SKM-1 treated with dmso at 0.1 percent for 144 hours (cell line): ENCODE results near the gene FSTL4.
"Not testable (repeated sequence)": the region's sequence is repeated elsewhere in the genome, so short reads cannot be mapped to it uniquely, and the experiment has no call there.

ENCODE experiments used
- DNase-seq: peaks from one replicate; lab custom pipeline; 2025; ENCODE audit not compliant: unreplicated experiment; lab: John Stamatoyannopoulos, UW

Gene FSTL4

DNA sequence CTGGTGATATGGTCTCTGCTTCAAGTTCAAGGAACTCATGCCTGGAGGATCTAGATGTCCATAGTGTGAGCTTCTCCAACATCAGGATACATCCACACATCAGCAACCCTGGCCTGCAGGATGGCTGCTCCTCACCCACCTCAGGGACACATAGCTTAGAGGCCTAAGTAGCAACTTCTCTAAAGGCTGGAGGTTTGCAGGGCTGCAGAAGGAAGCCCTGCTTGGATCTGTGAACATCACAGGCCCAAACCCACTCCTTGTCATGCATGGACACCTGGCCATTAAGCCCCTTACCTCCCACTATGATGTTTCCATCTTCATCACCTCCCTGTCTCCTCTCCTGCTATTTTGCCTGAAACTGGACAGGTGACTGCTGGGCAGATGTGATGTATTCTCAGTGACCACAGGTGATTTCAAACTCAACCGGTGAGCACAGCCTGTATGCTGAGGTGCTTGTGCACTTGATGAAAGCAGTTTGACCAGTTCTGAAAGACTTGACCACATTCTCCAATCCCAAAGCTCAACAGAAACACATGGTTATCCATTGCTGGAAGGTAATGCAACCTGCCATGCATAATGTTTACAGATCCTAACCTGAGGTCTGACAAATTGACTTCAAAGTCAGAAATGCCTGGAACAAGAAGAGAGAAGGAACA lies 205.2 kb downstream of the FSTL4 start:
- no peak for DNase-seq

DNA sequence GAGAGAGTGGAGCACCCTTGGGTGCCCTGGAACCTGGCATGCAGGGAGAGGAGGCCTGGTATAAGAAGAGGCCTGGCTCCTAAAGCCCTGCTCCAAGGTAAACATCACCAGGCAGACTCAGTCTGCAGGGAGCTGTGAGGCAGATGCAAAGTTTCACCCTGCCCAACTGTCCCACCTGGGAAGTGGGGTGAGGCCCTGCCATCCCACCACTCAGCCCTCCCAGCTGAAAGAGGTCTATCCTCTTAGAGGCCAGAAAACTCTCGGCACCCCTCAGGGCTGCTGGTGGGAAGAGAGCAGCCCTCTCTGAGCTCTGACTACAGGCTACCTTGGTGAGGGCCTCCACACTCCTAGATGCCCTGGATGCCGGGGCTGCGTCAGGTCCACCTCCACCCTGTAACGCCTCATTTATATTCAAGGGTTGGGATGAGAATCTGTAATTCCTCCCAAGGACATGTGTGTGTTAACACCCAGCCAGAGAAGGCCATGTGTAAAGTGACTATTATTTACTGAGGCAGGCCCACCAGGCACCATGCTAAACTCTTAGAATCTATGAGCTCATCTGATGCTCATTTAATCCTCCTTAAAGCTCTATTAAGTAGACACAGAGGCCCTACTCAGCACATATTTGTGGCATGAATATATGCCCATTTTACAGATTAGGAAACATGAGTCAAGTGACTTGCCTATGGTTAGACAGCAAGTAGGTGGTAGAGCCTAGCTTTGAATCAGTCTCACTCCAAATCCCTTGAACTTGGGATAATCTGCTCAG lies 205.9 kb downstream of the FSTL4 start:
- DNase-seq = no peak

DNA sequence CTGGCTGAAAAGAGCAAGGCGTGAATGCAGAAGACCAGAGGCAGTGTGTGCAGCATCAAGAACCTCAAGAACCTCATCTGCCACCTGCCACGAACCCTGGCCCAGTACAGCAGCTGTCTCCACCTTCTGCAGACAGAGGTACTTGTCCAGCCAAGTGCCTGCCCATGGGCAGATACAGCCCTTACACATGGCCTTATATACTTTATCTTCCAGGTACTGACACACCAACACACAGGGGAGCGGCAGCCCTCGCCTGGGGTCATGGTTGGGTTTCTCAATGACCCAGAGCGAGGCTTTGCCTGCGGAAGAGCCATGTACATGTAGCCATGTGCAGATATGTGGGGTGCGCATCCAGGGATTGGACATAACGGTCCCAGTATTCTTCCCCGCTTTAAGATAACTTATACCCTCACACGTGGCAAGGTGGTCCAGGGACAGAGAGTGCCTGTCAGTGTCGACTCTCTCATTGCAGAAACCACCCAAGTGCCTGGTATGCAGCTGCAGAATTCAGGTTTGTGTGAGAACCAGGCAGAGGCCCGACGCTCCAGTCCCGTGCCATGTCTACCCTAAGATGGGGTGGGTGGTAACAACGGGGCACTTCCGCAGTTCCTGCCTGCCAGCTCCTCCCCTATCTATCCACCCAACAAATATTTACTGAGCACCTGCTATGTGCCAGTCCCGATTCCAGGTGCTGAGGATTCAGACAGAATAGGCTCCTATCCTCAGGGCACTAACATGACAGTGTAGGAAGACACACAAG lies 206.9 kb downstream of the FSTL4 start:
- no peak for DNase-seq

DNA sequence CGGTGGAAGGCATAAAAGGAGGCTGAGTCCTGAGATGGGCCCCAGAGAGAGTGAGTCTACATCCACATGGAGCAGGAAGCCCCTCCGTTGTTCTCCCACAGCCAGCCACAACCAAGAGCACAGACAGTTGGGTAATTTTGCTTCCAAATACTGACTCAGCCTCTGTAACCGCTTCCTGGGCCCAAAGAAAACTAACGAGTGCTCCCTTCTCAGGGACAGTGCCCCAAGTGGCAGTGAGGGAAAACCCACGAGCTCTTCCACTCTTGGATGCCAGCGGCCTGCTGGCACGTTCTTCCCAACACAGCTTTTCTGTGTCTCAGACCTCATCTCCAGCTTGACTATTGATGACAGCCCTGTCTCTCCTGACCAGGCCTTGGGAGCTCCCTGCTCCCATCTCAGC lies 207.6 kb downstream of the FSTL4 start:
- DNase-seq = peak; percentile 26

DNA sequence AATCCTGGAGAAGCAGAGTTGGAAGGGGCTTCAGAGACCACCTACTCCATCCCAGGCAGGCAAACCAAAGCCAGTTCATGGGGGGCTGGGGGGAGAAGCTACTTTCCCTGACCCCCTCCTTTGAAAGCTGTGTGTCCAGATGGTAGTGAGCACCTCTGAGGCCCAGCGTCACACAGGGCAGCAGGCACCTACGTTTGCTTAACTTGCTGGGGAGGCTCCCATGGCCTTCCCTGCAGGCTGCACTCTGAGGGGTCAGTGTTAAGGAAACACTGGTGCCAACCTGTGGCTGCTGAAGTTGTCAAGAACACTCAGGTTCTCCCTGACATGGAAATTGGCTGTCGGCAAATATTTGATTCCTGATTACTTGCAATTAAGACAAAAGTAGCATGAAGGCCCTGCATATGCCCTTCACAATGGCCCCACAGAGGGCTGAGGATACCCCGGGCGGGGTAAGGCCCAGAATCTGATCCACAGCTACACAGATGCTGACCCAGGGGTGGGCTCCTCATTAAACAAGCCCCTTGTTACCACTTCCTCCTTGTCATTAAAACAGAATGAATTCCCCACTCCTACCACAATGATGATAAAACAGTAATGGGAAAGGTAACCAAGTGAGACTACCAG lies 208.5 kb downstream of the FSTL4 start:
- no peak for DNase-seq

DNA sequence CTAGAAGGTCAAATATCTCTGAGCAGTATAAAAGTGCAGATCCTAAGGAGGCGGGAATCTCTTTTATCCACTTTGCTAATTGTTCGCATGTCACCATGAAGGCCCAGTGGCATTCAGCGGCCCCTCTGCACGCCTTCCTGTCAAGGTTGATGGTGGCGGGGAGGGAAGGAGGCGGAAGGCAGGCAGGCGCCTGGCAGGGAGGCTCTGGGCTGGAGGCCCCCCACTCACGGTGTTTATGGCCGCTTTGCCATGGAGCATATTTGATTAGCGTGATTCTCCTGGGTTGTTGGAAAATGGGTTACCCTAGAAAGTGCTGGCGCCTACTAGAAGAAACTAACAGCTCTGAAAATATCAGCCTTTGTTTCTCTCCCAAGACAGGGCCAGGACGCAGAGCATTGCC lies 209.6 kb downstream of the FSTL4 start:
- no peak for DNase-seq

DNA sequence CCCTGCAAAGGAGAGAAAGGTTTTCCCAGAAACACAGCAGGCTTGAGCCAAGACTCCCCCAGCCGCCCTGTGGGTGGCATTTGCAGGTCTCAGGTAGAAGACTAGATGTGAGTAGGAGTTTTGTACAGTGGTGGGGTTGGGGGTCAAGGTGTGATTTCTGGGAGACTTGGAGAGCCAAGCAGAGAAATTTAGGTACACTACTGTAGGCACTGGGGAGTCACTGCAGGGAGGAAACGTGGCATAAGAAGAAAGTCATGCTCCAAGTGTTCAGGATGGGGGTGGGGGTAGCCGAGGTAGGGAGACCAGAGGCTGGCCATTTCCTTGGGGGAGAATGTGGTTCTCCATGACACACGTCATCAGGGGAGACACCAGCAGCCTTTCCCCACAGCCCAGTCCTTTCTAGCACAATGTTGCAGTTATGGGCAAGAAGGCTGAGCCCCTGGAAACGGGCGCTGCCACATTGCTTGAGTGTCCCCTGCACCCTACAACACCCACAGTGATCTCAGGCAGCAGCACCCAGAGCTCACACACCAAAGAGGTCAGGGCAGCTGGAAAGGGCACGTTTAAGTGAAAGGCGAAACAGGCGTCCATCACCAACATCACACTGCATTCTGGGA lies 210.5 kb downstream of the FSTL4 start:
- DNase-seq = no peak

DNA sequence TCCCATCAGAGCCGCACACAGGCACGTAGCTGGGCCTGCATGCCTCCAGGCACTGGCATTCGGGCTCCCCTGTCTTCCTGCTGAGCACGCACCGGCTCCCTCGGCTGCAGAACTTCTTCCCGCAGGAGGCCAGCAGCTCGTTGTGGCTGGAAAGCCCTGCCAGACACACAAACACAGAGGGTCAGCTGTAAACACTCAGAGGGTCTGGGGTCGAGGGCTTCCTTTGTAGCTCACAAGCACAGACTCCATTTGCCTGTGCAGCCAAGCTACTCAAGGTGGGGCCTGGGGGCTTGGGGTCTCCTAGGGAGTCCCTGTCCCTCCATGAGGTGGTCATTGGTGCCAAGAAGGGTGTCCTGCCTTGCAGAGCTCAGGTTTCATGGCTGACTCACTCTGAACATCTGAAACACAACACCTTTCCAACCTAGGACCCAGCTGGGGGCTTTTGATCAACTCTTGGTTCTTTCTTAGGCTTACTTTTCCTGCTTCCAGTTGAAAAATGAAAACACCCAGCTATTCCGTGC lies 211.4 kb downstream of the FSTL4 start:
- no peak for DNase-seq

DNA sequence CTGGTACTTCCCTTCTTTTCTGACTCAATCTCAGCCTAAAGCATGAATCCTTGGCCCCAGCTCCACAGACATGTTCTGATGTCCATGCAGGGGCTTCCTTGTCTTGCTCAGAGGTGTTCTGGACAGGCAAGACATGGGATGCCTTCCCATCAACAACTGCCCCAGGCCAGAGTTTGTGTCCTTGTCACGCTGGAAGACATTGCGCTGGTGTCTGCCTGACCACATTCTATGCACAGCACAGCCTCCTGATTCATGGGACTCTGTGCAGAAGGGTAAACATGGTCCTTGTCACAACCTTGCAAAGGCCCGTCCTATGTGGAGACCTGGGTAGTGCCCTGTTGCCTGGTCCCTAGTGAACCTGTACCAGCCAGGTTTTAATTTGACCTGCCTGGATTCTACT lies 212.2 kb downstream of the FSTL4 start:
- no peak for DNase-seq

DNA sequence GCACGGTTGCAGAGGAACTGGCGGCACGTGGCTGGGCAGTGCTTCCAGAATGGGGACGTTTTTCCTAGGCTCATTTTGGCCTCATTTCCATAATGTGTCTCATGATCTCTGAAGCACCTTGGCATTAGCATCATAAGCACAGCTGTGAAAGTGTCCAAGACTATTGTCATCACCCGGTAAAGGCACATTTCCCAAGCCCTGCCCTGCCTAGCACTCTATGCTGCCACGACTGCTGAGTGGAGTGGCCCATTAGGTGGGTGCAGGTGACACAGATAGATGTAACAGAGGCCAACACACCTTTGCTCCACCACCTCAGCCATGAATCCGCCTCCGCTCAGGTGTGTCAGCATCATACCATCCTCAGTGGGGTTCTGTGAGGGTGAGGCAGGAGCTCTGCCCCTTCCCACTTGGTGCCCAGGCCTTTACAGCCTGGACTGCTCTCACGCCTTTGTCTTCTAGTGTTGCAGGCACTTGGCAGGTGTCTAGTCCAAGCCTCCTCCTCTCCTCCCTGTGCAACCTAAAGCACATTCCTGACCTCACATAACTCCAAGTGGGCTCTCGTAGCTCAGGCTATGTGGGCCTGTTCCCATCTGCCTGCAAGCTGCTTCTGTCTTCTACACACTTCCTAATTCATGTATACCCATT lies 213.0 kb downstream of the FSTL4 start:
- no peak for DNase-seq

DNA sequence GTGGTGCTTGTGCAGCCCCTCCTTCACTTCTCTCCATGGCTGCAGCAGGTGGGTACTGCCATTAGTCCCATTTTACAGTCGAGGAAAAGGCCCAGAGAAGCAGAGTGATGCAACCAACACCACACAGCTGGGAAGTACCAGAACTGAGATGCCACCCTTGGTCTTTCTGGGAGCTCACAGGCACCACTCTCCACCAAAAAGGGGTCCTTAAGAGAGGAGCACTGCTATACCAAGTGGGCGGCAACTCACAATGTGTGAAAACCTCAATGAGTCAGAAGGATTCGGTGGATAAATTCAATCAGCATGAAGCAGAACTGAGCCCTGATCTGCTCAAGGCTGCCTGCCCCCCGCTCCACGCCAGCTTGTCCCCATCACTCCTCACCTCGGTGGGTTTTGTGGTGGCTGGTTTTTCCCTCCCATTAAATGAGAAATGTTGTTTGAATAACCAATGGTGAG lies 213.7 kb downstream of the FSTL4 start:
- DNase-seq = no peak

DNA sequence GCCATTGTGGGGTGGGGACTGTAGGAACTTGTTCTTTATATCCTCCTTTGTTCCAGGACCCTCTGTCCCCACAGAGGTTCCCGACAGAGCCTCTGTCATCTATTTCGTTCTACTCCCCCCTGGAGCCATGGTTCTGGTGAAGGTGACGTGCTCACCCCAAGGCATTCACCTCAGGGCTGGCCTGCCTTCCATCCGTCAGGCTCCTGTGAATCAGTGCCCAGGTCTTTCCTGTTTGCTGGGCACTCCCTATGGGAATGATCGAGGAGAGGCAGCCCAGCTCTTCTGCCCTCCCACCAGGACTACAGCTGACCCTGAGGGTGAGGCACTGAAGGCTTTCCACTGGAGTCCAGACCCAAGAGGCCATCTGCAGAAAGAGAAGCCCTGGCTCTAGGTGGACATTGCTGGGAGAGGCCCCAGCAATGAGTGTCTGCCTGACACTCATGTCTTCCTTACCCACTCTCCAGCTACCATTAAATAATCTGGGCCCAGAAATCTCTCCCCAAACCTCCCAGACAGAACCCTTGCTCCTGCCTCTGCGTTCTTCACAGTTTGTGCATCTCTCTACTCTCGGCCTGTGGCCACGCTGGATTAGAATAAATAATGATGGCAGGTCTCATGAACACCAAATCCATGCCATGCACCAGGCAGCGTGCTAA lies 214.2 kb downstream of the FSTL4 start:
- DNase-seq = no peak

DNA sequence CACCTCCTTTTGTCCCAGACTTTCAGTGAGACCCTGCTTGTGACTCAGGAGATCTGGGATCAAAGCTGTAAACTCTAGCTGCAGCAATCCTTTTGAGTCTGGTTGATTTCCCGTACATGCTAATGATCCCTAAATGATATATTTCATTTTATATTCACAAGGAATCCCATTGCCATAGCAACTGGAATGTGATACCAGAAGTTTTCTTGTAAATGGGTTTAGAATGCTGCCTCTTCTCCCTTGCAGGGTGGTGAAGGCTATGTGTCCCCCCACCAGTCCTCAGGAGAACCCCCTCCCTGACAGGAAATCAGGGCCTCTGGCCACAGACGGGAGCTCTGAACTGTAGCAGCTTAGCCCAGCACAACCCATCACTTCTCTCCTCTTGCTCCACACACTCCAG lies 215.0 kb downstream of the FSTL4 start:
- no peak for DNase-seq

DNA sequence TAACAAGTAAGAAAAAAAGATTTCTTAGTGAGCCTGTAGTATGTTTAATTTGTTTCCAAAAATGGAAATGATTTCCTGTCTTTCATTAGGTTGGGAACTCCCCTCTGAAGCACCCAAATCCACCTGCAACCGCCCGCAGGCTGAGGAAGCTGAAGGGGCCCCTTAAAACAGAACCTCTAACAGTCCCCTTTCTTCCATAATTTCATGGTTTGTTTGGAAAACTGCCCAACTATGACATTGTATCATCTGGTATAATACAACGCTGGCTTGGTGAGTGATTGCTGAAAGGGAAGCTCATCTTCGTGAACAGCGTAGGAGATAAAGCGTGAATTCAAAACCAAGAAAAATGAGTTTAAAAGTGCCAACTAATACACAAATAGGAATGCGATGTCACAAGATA lies 215.5 kb downstream of the FSTL4 start:
- DNase-seq = no peak

DNA sequence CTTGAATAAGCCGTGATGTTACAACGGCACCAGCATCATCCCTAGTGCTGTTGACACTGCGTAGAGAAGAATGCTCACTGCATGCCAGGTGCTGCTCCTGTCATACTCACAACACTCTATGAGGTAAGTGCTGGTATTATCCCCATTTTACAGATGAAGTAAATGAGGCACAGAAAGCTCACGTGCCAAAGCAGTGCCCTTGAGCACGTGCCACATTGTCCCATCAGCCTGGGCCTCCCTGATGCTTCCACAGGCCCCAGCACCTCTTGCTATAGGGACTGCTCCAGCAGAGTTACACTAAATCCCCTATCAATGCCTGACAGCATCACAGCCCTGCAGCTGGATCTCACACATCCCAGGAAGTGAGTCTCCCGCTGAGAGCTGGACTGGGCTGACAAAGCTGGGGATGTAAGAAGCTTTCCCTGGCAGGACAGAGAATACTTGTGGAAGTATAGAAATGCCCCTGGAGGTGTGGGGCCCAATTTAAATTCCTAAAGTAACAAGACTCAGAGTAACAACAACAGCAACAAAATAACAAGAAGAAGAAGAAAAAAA lies 216.1 kb downstream of the FSTL4 start:
- no peak for DNase-seq

DNA sequence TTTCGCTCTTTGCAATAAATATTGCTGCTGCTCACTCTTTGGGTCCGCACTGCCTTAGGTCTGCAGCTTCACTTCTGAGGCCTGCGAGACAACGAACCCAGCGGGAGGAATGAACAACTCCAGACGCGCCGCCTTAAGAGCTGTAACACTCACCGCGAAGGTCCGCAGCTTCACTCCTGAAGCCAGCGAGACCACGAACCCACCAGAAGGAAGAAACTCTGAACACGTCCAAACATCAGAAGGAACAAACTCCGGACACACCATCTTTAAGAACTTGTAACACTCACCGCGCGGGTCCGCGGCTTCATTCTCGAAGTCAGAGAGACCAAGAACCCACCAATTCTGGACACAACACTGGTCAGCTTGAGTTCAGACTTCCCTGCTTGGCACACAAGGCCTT lies 217.1 kb downstream of the FSTL4 start:
- not testable (repeated sequence) for DNase-seq

DNA sequence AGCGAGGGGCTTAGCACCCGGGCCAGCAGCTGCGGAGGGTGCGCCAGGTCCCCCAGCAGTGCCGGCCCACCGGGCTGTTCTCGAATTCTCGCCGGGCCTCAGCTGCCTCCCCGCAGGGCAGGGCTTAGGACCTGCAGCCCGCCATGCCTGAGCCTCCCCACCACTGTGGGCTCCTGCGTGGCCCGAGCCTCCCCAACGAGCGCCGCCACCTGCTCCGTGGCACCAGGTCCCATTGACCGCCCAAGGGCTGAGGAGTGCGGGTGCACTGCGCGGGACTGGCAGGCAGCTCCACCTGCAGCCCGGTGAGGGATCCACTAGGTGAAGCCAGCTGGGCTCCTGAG lies 217.9 kb downstream of the FSTL4 start:
- not testable (repeated sequence) for DNase-seq

DNA sequence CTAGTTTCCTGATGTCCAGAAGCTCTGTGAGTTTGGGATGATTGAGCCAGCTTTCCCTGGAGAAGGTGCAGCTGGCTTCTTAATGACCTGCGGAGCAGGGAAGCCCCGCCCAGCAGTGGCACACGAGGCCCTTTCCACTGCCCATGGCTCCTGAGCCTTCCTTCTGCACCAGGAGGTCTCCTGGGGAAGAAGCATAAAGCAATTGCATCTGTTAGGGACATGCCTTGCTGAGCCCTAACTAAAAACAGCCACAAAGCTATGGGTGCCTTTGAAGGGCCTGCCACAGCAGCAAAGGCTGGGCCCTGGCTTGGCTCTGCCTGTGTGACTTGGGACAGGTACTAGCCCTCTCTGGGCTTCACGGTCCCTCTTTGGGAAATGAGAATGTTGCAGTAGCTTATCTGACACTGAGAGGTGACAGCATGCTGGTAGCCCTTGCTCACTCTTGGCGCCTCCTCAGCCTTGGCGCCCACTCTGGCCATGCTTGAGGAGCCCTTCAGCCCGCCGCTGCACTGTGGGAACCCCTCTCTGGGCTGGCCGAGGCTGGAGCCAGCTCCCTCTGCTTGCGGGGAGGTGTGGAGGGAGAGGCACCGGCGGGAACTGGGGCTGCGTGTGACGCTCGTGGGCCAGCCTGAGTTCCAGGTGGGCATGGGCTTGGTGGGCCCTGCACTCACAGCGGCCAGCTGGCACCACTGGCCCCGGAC lies 218.4 kb downstream of the FSTL4 start:
- no peak for DNase-seq

DNA sequence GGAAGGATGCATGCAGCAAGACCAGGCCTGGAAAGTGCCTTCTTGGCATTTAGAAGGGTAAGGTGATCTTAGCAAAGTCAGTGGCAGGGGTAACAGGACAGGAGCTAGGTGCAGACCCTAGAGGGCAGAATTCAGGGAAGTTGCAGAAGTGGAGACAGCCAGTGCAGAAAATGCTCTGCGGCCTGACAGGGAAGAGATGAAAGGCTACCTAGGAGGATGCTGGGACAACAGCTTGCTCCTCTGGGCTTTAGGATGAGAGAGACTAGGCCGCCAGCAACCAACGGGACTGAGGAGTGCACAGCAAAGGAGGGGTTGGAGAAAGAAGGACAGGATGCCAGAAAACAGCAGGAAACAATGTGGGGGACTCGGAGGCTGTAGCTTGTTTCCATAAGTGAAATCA lies 219.9 kb downstream of the FSTL4 start:
- no peak for DNase-seq
